ENCODE results near the gene MRPL58. TPM values are rescaled to one million over a fixed set of nuclear protein-coding genes. Genes with fewer than 3 reads are reported as not detected.

MRPL58 gene
- total and polyA plus RNA-seq, 2 of the 8 experiments (the other 6 are each of a cell fraction or from before 2014, with no cell fraction given) = 43.6 to 49.1 TPM

DNA sequence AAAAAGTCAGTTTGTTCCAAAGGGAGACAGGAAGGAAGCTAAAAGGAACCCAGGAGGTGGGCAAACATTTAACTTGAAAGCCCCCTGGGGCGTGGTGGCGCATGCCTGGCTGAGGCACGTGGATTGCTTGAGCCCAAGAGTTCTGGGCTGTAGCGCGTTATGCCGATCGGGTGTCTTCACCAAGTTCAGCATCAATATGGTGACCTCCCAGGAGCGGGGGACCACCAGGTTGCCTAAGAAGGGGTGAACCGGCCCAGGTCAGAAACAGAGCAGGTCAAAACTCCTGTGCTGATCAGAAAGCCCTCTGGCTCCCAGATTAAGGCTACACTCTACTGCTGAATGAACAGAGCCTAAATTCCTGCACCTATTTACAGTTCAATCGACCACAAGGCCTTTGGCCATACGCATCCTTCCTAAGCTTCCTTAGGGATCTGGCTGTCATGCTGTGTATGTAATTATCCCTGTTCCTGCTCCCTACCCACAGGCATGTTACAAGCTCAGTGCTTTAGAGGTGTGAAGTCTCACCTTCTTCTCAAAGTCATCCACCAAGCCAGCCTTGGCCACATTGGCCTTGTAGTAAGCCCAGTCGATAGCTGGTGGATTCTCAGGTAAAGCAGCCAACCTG, 29.3 kb downstream of the MRPL58 start:
- Histone ChIP-seq H3K27ac (ENCODE audit: low read depth, low read length) (no peak overlapping the region), H3K23ac (ENCODE audit: insufficient read length) (no peak overlapping the region), H3K4me2 (ENCODE audit: insufficient read depth in 1 of 2, low read depth in 2 of 2, low read length in 2 of 2) (0 out of 4 replicates have a peak overlapping the region, but pooled peaks of 1 of the 2 experiments have one; percentile 18), H3K27me3 (replicated peaks in 1 of 4; ENCODE audit: control insufficient read depth in 3 of 4, extremely low read depth in 1 of 4, insufficient read depth in 3 of 4, low read length in 3 of 4) (no peaks in the 10 kb centered on the region), H2BK20ac (ENCODE audit: low read length) (no peak overlapping the region), H3K4me3 (ENCODE audit: extremely low read depth in 1 of 4, insufficient read depth in 2 of 4, low read depth in 3 of 4, low read length in 4 of 4) (no peak overlapping the region), H2BK5ac (ENCODE audit: low read depth, low read length) (0 out of 2 replicates have a peak overlapping the region, but pooled peaks have one; percentile 9), H2BK15ac (ENCODE audit: low read length) (no peak overlapping the region), H2AFZ (ENCODE audit: low read length) (no peak overlapping the region), H3K56ac (replicated peaks; ENCODE audit: insufficient read length, low read depth, low read length) (no peak overlapping the region), H4K5ac (ENCODE audit: insufficient read length, low read depth, low read length) (no peak overlapping the region), H3K4ac (replicated peaks; ENCODE audit: insufficient read length, low read depth, low read length) (no peak overlapping the region), H3K18ac (ENCODE audit: extremely low read depth, low read length) (no peak overlapping the region), H3K79me2 (ENCODE audit: control insufficient read depth in 1 of 2, insufficient read depth in 2 of 2, low read length in 2 of 2) (peaks cover 0 to 9% of the 10 kb centered on the region in 2 experiments; a peak in 2 of 4 replicates), H3K9me3 (ENCODE audit: insufficient read depth in 2 of 2, low read depth in 1 of 2, low read length in 1 of 2) (no peaks in the 10 kb centered on the region), H3K36me3 (ENCODE audit: control insufficient read depth in 2 of 4, insufficient read depth in 4 of 4, low read length in 3 of 4) (peaks cover 7 to 42% (median 25%) of the 10 kb centered on the region in 4 experiments; a peak in 7 of 8 replicates), H3K4me1 (replicated peaks in 1 of 4; ENCODE audit: control insufficient read depth in 3 of 4, insufficient read depth in 4 of 4, low read length in 3 of 4) (peaks cover 1 to 13% (median 6%) of the 10 kb centered on the region in 4 experiments; a peak in 5 of 7 replicates), H4K91ac (replicated peaks; ENCODE audit: insufficient read length, low read length) (no peak overlapping the region), H2AK5ac (ENCODE audit: low read depth, low read length) (no peak overlapping the region), H3K14ac (ENCODE audit: insufficient read length) (no peak overlapping the region), H2BK120ac (replicated peaks; ENCODE audit: low read depth, low read length) (no peak overlapping the region), H4K8ac (ENCODE audit: extremely low read depth, insufficient read depth, low read length) (no peak overlapping the region), H3K9ac (replicated peaks in 1 of 4; ENCODE audit: extremely low read depth in 1 of 4, low read depth in 3 of 4, low read length in 3 of 4) (no peak overlapping the region), H2BK12ac (ENCODE audit: low read depth, low read length) (no peak overlapping the region), H3K79me1 (ENCODE audit: low read depth, low read length) (no peaks in the 10 kb centered on the region), H4K20me1 (replicated peaks in 1 of 2; ENCODE audit: control insufficient read depth in 1 of 2, insufficient read depth in 2 of 2, low read length in 2 of 2) (no peaks in the 10 kb centered on the region), H3K23me2 (ENCODE audit: low read depth, low read length) (no peaks in the 10 kb centered on the region; the same call in 1 of the 2 replicates)
- DNase-seq (ENCODE audit: low read depth in 1 of 2, low spot score in 2 of 2) (no peak), FAIRE-seq (no peak)
- CTCF ChIA-PET (ENCODE audit: partially characterized antibody) = interaction anchor here (1.2 to 2.5 kb wide), 8 partner anchors 10 to 81 kb away, joined by 3 to 11 read pairs (median 7); no protein-coding TSS in a partner anchor
- POLR2A ChIA-PET (ENCODE audit: partially characterized antibody) = interaction anchor here (1.2 to 1.8 kb wide), 4 partner anchors 7 to 46 kb away, joined by 3 to 9 read pairs (median 4); partner anchors contain the start of genes MRPL58 and SLC16A5
- 90% methylated on average over 12 of the region's 12 CpGs; no CpG with 5 or more reads in 1 of the 2 experiments for WGBS, 2 experiments (ENCODE audit: extremely low coverage in 1 of 2, insufficient coverage in 1 of 2, insufficient read length in 1 of 2, insufficient replicate concordance in 2 of 2, low coverage in 1 of 2, low lambda C conversion rate in 2 of 2, missing lambda C conversion rate in 1 of 2)
- TF ChIP-seq SP1 (IDR thresholded peaks at IDR 0.05; ENCODE audit: low read depth, low read length) = no peak
- no peak for TF ChIP-seq TBP (IDR thresholded peaks at IDR 0.05; ENCODE audit: low read depth, low read length)
- no peak for TF ChIP-seq RBBP5 (IDR thresholded peaks at IDR 0.05; ENCODE audit: borderline replicate concordance, low read depth, low read length)
- TF ChIP-seq JUND (IDR thresholded peaks at IDR 0.05; ENCODE audit: low read length) = no peak
- TF ChIP-seq BACH1 (IDR thresholded peaks at IDR 0.05; ENCODE audit: low read length) = no peak
- no peak for TF ChIP-seq CBX5 (IDR thresholded peaks at IDR 0.05; ENCODE audit: low read depth, low read length)
- TF ChIP-seq SP4 (IDR thresholded peaks at IDR 0.05; ENCODE audit: low read length) = no peak
- TF ChIP-seq, protein P1, sequence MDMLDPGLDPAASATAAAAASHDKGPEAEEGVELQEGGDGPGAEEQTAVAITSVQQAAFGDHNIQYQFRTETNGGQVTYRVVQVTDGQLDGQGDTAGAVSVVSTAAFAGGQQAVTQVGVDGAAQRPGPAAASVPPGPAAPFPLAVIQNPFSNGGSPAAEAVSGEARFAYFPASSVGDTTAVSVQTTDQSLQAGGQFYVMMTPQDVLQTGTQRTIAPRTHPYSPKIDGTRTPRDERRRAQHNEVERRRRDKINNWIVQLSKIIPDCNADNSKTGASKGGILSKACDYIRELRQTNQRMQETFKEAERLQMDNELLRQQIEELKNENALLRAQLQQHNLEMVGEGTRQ (IDR thresholded peaks at IDR 0.05; ENCODE audit: low read length) = no peak
- no peak for TF ChIP-seq SRF (IDR thresholded peaks at IDR 0.05; ENCODE audit: low read depth, low read length)
- no peak for TF ChIP-seq ASH2L (IDR thresholded peaks at IDR 0.05; ENCODE audit: low read length)
- TF ChIP-seq TAF1 (IDR thresholded peaks at IDR 0.05; ENCODE audit: low read depth, low read length) = no peak
